GM18511 (cell line): ENCODE measurements around the gene MYBL2.
"Not testable (repeated sequence)": the region's sequence is repeated elsewhere in the genome, so short reads cannot be mapped to it uniquely, and the experiment has no call there.

Source experiments
- ATAC-seq: cut with Tn5 transposase; IDR thresholded peaks from one replicate; pipeline ENCODE4 v1.9.1; 2021; ENCODE audit warnings: mild to moderate bottlenecking, moderate library complexity; ENCODE audit not compliant: unreplicated experiment

Gene MYBL2

DNA sequence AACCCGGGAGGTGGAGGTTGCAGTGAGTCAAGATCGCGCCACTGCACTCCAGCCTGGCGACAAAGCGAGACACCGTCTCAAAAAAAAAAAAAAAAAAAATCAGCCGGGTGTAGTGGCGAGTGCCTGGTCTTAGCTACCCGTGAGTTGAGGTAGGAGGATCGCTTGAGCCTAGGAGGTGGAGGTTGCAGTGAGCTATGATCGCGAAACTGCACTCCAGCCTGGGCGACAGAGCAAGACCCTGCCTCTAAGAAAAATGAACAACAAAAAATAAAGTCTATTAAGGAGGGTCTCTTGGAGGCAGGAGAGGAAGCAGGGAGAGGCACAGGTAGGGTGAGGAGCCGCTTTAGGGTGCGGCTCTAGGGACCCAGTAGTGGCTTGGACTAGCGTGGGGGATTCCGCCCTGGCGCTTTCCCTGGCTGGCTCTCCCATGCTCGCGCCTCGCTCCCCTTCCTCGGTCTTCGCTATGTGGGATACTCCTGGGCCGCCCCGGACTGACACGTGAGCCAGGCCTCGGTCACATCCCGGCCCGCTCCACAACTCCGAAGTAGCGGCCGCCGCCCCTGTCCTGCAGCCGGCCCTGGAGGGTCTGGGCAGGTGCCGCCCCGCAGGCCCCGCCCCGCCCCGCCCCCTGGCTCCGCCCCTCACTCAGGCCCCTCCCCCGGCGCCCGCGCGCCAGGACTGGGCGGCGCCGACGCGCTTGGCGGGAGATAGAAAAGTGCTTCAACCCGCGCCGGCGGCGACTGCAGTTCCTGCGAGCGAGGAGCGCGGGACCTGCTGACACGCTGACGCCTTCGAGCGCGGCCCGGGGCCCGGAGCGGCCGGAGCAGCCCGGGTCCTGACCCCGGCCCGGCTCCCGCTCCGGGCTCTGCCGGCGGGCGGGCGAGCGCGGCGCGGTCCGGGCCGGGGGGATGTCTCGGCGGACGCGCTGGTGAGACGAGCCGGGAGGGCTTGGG is at the start of gene MYBL2:
TSS of gene MYBL2 (plus strand) at position 739 of the 953 bp plus-strand sequence. CDS start at position 909, 170 bp downstream.
- ATAC-seq = peak; percentile 91

- ATAC-seq = no peak
These were observed 35.3 kb upstream of the MYBL2 start for GRCh38 chr20:43631598-43631997.

DNA sequence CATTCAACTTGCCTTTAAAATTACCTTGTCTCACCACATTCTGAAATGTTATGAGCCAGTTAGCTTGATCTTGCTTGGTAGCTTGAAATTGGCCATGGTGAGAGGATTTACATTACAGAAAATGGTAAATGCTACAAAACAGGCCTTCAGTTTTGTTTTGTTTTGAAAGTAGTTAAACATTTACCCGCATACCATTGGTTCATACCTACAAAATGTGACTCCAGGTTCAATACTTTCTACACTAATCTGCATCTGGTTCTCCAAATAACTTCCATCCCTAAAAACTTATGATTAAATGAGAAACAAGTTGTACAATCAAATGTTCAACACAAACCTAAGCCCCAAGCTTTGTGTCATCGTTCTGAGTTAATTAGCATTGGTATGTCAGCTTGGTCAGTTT is 30.5 kb upstream of the MYBL2 start:
- no peak for ATAC-seq

DNA sequence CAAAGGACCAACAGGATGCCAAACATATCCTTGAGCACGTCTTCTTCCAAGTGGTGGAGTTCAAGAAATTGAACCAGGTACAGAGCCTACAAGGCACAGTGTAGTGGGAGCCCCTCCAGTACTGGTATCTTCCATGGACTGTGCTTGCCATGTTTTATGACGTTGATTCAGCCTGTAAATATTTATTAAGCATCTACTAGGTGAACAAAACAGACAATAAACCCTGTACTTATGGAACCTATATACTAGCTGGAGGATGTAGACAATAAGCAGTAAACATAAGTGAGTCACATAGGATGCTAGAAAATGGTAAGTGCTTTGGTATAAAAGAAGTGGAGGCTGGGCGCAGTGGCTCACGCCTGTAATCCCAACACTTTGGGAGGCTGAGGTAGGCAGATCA is 24.4 kb upstream of the MYBL2 start:
- no peak for ATAC-seq

GRCh38 chr20:43650997-43651525 is 15.9 kb upstream of the MYBL2 start:
- ATAC-seq = no peak

DNA sequence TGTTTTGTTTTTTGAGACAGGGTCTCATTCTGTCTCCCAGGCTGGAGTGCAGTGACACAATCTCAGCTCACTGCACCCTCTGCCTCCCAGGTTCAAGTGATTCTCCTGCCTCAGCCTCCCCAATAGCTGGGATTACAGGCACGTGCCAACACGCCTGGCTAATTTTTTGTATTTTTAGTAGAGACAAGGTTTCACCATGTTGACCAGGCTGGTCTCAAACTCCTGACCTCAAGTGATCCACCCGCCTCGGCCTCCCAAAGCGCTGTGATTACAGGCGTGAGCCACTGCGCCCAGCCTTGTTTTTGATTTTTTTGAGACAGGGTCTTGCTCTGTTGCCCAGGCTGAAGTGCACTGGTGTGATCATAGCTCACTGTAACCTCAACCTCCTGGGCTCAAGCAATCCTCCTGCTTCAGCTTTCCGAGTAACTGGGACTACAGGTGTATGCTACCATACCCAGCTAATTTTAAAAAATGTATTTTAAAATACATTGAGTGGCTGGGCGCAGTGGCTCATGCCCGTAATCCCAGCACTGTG is 15.2 kb upstream of the MYBL2 start:
- not testable (repeated sequence) for ATAC-seq

- ATAC-seq = no peak
These were observed 12.9 kb upstream of the MYBL2 start for GRCh38 chr20:43653966-43654365.

GRCh38 chr20:43655176-43655575 is 11.7 kb upstream of the MYBL2 start:
- not testable (repeated sequence) for ATAC-seq

DNA sequence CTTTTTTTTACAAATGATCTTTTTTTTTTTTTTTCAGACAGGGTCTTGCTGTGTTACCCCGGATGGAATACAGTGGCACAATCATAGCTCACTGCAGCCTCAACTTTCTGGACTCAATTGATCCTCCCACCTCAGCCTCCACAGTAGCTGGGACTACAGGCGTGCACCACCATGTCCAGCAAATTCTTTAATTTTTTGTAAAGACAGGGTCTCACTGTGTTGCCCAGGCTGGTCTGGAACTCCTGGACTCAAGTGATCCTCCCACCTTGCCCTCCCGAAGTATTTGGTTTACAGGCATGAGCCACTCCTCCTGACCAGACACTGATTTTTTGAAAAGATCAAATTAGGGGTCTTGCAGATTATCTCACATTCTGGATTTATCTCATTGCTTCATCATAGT is 11.0 kb upstream of the MYBL2 start:
- no peak for ATAC-seq

GRCh38 chr20:43658069-43658722 is 8.7 kb upstream of the MYBL2 start:
- ATAC-seq = no peak

- ATAC-seq = no peak
These were observed 8.0 kb upstream of the MYBL2 start for GRCh38 chr20:43658723-43659419.

- no peak for ATAC-seq
These were observed 3.8 kb upstream of the MYBL2 start for GRCh38 chr20:43662943-43663655.

- ATAC-seq = no peak
These were observed 1.3 kb upstream of the MYBL2 start for GRCh38 chr20:43665466-43666176.

DNA sequence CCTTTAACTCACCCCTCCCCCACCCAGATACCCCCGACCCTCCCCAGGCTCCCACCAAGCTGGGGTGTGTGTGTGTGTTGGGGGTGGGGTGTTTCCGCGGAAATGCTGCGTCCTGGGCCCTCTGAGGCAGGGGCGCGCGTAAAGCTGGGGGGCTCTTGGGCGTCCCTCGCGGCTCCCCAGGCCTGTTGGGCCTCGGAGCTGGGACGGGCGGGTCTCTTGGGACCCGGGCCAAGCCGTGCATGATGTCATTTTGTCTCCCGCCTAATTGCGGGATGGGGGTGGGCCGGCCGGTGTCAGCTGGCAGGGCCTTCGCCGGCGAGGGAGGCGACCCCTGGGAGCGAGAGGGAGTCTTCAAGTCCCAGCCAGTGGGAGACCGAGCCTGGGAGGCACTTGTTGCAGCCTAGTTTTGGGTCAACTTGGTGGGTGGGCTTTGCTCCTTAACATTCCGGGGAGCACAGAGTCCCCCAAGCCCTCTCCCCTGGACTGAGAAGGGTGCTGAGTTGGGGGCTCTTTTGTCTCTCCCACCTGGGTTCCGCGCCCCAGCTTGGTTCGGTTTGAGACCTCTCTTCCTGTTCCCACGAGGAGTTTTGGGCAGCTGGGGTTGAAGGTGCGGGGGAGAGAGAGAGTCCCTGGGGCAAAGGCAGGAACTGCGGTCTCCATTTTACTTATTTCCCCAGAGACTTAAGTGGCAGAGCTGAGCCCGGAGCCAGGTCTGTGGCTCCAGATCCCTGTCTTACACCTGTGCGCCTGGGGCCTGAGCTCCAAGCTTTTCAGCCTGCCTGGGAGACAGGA is 623 bp downstream of the MYBL2 start:
- ATAC-seq = peak; percentile 38

DNA sequence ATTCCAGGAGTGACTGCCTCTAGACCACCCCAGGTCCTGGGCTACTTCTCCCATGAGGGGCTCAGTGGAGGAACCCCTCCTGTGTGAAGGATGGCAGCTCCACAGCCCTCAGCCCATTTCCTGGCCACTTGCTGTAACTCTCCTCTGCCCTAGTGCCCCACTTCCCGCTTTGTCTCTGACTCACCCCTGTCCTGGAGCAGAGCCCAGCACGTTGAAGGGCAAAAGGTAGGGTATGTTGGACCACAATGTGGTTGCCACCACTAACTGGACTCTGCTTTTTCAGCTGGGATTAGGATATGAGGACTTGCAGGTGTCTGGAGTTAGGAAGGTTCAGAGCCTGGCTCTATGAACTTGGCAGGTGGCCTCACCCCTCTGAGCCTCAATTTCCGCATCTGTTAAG is 2.4 kb downstream of the MYBL2 start:
- no peak for ATAC-seq

DNA sequence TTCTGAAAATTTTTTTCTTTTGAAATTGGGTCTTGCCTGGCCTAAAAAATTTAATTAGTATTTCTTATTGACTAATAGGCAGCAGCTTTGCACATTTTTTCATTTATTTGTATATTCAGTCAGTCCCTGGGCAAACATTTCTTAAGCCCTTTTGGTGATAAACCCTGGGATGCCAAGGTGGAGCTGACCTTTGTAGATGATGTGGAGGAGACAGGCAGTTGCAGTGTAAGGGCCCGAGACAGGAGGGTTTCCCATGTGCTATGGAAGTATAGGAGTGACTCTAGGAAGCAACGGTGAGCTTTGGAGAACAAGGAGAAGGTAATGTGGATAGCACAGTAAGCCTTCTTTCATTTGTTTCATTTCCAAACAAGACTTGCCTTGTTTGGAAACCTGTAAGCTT is 3.5 kb downstream of the MYBL2 start:
- no peak for ATAC-seq

- no peak for ATAC-seq
These were observed 9.5 kb downstream of the MYBL2 start for GRCh38 chr20:43676368-43676767.

DNA sequence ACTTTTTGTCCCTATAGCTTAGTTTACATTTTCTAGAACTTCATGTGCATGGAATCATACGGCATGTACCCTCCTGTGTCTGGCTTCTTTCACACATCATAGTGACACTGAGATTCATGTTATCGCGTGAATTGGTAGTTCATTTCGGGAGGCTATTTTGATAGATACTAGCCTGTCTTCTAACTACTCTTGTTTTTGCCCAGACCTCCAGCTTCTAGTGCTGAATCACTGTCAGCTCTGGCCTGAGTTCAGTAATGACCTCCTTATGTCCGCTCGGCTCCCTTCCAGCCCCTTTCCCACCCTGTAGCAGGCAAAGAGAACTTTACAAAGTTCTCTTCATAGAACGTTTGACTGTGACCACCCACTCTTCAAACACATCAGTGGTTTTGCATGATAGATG is 14.1 kb downstream of the MYBL2 start:
- peak; percentile 12 for ATAC-seq

- ATAC-seq = peak; percentile 35
These were observed 14.6 kb downstream of the MYBL2 start for GRCh38 chr20:43681468-43681942.
